GM19239 (cell line): Measurements from ENCODE around the gene RUNX2.

Experiments used
- DNase-seq: peaks from one replicate; pipeline ENCODE4 v3.0.0; 2011; ENCODE audit warnings: low spot score; ENCODE audit not compliant: insufficient read length
- FAIRE-seq: peaks from 2 replicates; lab custom pipeline; 2011; peaks lifted over from hg19 to GRCh38; lab: Jason Lieb, UNC

The RUNX2 gene

GRCh38 chr6:45630314-45630713 lies 302.2 kb downstream of the RUNX2 start:
- DNase-seq, result no peak
- no peak for FAIRE-seq

DNA sequence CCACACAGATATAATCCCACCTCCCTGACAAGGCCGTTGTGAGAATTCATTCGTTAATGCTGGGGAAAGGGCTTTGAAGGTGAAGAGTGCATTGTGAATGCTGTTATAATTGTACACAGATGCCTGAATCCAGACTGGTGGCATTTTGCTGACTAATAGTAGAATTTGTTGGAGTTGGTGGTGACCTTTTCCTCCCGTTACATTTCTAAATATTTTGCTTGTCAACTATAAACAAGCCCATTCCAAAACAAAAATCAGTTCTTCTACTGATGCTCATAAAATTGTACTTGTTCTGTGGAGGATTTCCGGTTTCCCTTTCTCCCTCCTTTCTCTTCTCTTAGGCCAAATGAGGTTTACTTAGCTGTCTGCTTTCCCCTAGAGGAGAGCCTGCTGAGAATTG lies 302.7 kb downstream of the RUNX2 start:
- no peak for FAIRE-seq
- no peak for DNase-seq

- DNase-seq, result no peak
- no peak for FAIRE-seq
These were observed 303.3 kb downstream of the RUNX2 start for GRCh38 chr6:45631396-45631795.

DNA sequence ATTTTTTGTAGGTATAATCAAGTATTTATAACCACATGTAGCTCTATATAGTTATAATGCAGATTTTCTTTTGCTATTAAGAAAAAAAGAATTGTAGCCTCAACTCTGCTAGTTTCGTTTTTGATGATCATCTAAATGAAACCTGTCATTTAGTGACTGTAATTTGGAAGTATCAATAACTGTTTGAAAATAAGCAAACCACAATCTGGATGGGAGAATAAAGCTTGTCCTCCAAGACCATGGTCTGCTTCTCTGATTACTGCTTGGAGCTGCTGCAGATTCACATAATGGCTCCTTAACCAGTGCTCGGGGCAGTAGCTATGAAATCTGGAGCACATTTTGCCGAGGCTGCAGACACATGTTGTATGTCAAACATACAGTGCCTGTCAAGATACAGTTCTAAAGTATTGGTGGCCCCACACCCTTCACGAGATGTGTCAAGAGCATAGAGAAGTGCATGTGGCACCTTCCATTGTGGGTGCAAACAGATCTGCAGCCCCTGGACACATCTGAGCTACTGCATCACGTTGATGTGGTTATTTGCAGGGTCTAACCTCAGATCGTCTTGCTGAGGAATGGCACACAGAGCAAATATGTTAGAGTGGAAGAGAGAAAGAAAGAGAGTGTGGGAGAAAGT lies 305.3 kb downstream of the RUNX2 start:
- DNase-seq (no peak), FAIRE-seq (no peak)

GRCh38 chr6:45634231-45634630 lies 306.1 kb downstream of the RUNX2 start:
- FAIRE-seq (no peak), DNase-seq (no peak)

DNA sequence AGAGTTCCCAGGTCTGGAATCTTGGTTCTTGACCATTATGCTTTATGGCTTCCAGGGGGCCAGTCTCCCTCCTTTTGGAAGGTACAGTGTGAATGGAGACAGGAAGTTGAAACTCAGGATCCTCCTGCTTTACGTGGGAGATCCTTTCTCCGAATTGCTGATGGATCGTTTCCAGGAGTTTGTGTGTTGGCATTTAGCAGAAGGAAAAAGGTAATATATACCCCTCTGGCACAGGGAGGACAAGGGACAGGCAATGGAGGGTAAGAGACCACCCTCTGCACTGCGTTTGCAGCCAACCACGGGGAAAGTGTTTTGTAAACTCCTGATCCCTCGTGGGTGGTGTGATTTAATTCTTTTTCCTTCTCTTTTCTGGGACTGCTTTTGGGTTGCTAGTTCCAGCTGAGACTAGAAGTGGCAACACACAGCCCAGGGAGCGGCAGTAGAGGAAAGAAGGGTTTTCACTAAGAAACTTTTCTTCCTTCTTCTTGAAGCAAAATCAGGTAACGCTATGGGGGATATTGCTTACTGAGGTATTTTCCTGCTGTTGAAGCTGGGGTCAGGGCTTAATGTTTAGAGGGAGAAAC lies 307.2 kb downstream of the RUNX2 start:
- no peak for FAIRE-seq
- no peak for DNase-seq

DNA sequence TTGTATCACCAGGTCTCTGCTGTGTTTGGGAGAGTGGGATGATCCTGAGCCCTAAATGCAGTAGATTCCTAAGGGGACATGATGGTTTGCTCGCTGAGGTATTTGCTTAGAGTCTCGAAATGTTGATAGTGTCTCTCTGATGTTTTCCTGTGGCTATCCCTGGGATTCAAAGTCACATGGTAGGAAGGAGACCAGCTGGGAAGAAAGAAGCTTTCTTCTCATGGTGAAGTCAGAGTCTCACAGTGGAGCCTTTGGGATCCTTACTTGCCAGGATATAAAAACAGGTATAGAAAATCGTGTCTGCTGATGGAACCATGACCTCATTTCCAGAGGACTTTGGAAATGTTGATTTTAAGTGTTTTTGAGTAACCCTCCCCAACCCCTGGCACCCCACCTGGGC lies 308.9 kb downstream of the RUNX2 start:
- DNase-seq, result no peak
- no peak for FAIRE-seq

- DNase-seq (no peak), FAIRE-seq (no peak)
These were observed 309.6 kb downstream of the RUNX2 start for GRCh38 chr6:45637611-45638257.

- DNase-seq (no peak), FAIRE-seq (no peak)
These were observed 312.0 kb downstream of the RUNX2 start for GRCh38 chr6:45640081-45640491.

DNA sequence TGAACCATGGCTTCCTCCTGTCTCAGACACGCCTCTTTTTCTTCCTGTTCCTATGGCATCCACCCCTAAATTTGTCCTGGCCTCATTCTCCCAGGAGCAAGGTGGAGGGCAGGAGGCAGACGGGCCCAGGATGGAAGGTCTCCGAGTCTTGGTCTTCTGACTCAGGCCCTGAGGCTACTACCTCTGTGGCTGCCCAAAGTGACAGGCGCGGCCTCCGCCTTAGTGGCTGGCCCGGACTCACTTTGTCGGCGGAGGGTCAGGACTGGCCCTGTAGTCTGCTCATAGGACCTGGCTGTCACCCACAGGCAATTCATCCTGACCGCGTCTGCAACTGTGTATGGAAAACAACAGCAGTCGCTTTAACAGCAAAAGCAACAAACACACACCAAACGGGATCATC lies 312.7 kb downstream of the RUNX2 start:
- no peak for DNase-seq
- FAIRE-seq, result no peak

DNA sequence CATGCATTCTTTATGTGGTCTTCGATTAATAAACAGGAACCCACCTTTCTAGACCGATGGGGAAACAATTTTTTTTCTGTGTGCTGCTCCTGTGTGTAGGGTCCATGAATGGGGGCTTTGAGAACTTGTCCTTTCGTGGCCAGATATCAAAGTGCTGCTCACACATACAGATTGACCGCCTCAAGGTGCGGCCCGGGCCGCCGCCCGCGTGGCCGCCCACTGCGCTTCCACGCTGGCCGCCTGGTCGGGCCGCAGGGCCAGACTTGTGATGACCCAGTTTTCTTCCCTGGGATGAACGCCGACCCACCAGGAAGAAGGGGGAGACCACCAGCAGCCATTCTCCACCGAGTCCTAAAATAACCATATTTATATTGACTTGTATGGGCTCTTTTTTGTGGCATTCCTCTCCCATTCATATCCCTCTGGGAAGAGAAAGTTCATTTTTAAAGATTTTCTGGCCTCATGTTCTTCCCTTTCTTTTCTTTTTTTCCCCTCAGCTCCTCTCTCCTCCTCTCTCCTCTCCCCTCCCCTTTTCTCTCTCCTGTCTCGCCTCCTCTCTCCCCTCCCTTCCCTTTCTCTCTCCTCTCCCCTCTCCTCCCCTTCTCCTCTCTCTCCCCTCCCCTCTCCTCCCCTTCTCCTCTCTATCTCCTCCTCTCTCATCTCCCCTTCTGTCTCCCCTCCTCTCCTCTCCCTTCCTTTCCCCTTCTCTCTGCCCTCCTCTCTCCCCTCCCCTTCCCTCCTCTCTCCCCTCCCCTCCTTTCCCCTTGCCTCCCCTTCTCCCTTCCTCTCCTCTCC lies 314.4 kb downstream of the RUNX2 start:
- DNase-seq, result no peak
- FAIRE-seq, result no peak

GRCh38 chr6:45643126-45643525 lies 315.0 kb downstream of the RUNX2 start:
- FAIRE-seq, result no peak
- DNase-seq, result no peak

GRCh38 chr6:45644720-45645119 lies 316.6 kb downstream of the RUNX2 start:
- DNase-seq (no peak), FAIRE-seq (no peak)

- DNase-seq (no peak), FAIRE-seq (peak; percentile 23)
These were observed 317.2 kb downstream of the RUNX2 start for GRCh38 chr6:45645302-45645701.

DNA sequence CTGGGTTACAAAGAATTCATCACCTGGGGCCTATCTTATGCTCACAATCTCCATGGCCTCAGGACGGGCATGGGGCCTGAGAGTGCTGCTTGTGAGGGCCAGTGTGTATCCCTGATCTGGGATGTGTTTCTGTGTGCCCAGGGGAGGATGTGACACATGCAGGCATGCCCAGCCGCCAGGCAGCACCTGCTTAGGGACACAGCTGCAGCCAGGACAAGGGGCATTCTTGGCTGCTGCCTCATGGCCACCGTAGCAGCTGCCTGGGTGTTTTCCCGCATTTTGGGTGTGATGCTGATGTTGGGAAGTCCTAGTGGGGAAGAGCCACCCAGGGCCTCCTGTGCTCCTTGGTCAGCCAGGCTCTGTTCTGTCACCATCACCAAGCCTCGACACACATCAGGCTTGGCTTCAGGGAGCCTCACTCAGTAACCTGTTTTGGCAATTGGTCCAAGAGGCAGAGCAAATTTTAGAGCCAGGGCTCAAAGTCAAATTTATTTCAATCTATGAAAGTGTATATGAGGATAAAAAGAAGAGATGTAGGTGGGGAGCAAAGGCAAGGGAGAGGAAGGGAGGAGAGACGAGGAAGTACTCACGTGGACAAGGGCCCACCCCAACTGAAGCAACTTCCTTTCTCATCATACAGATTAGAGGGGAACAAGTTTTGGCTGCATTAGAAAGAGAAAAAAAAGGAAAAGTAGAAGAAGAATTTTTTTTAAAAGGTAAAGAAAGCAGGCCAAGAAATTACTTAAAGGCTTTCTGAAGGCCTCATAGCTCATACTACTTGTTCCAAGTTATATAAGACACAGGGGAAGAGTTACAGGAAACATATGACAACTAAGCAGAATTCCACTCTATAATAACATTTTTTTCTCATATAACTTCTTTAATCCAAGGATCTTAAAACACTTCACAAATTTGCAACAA lies 319.5 kb downstream of the RUNX2 start:
- FAIRE-seq (no peak), DNase-seq (no peak)

DNA sequence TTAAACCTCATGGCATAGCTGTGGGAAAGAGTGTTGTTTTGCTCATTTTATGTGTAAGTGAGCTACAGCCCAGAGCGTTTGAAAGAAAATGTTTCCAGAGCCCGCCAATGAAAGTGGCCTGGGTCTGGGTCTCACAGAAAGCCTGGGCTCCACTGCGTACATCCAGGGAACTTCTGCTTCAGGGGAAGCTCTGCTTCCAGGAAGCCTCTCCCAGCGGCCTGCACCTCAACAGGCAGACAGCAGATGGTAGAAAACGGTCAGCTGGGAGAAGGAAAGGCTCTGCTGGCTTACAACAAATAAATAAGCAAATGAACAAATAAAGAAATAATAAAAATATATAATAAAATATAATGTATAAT lies 320.1 kb downstream of the RUNX2 start:
- no peak for FAIRE-seq
- no peak for DNase-seq

GRCh38 chr6:45650524-45651135 lies 322.5 kb downstream of the RUNX2 start:
- no peak for FAIRE-seq
- no peak for DNase-seq

GRCh38 chr6:45651301-45651700 lies 323.2 kb downstream of the RUNX2 start:
- no peak for FAIRE-seq
- no peak for DNase-seq

GRCh38 chr6:45652416-45652815 lies 324.3 kb downstream of the RUNX2 start:
- DNase-seq (no peak), FAIRE-seq (no peak)
